ENCODE data around the gene BCO1.

BCO1 gene

GRCh38 chr16:81315271-81316175 is 77.0 kb downstream of the BCO1 start:
- TF ChIP-seq MYC (IDR thresholded peaks at IDR 0.05; ENCODE audit: low read depth, low read length), result no peak
- TF ChIP-seq POLR2A (IDR thresholded peaks at IDR 0.05; ENCODE audit: extremely low read depth, insufficient read length), result no peak
- TF ChIP-seq, protein P1, sequence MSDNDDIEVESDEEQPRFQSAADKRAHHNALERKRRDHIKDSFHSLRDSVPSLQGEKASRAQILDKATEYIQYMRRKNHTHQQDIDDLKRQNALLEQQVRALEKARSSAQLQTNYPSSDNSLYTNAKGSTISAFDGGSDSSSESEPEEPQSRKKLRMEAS (IDR thresholded peaks at IDR 0.05; ENCODE audit: low read depth, low read length), result no peak
- TF ChIP-seq, protein P2, sequence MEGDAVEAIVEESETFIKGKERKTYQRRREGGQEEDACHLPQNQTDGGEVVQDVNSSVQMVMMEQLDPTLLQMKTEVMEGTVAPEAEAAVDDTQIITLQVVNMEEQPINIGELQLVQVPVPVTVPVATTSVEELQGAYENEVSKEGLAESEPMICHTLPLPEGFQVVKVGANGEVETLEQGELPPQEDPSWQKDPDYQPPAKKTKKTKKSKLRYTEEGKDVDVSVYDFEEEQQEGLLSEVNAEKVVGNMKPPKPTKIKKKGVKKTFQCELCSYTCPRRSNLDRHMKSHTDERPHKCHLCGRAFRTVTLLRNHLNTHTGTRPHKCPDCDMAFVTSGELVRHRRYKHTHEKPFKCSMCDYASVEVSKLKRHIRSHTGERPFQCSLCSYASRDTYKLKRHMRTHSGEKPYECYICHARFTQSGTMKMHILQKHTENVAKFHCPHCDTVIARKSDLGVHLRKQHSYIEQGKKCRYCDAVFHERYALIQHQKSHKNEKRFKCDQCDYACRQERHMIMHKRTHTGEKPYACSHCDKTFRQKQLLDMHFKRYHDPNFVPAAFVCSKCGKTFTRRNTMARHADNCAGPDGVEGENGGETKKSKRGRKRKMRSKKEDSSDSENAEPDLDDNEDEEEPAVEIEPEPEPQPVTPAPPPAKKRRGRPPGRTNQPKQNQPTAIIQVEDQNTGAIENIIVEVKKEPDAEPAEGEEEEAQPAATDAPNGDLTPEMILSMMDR (IDR thresholded peaks at IDR 0.05; ENCODE audit: low read depth, low read length), result no peak
- DNase-seq (ENCODE audit: low read depth), result peak; percentile 69
- peak overlapping the region; percentile 69 for H3K4me3 ChIP-seq (ENCODE audit: low read depth, low read length)

DNA sequence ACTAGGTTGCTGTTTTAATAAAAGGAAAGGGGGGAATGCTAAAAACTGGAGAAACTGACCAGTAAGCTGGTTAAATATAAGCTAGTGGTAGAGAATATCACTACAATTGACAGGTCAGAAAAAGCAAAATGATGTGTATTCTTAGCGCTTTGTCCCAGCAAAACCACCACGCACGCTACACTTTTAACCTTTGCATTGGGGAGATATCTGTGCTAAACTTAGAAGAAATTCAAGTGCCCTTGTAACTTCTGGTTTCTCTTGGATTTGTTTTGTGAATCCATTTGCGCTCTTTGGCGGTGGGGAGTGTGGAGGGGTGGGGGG is 77.6 kb downstream of the BCO1 start:
- H3K4me3 ChIP-seq (ENCODE audit: low read depth, low read length), result peak overlapping the region; percentile 64
- DNase-seq (ENCODE audit: low read depth), result no peak
- TF ChIP-seq, protein P1 (IDR thresholded peaks at IDR 0.05; ENCODE audit: low read depth, low read length), result no peak
- TF ChIP-seq, protein P2 (IDR thresholded peaks at IDR 0.05; ENCODE audit: low read depth, low read length), result no peak
- no peak for TF ChIP-seq POLR2A (IDR thresholded peaks at IDR 0.05; ENCODE audit: extremely low read depth, insufficient read length)
- TF ChIP-seq MYC (IDR thresholded peaks at IDR 0.05; ENCODE audit: low read depth, low read length), result no peak

- no peak overlapping the region for H3K4me3 ChIP-seq (ENCODE audit: low read depth, low read length)
- TF ChIP-seq MYC (IDR thresholded peaks at IDR 0.05; ENCODE audit: low read depth, low read length), result no peak
- TF ChIP-seq, protein P2 (IDR thresholded peaks at IDR 0.05; ENCODE audit: low read depth, low read length), result no peak
- TF ChIP-seq, protein P1 (IDR thresholded peaks at IDR 0.05; ENCODE audit: low read depth, low read length), result no peak
- no peak for TF ChIP-seq POLR2A (IDR thresholded peaks at IDR 0.05; ENCODE audit: extremely low read depth, insufficient read length)
- no peak for DNase-seq (ENCODE audit: low read depth)
Observed at GRCh38 chr16:81318711-81319110, 80.2 kb downstream of the BCO1 start.

DNA sequence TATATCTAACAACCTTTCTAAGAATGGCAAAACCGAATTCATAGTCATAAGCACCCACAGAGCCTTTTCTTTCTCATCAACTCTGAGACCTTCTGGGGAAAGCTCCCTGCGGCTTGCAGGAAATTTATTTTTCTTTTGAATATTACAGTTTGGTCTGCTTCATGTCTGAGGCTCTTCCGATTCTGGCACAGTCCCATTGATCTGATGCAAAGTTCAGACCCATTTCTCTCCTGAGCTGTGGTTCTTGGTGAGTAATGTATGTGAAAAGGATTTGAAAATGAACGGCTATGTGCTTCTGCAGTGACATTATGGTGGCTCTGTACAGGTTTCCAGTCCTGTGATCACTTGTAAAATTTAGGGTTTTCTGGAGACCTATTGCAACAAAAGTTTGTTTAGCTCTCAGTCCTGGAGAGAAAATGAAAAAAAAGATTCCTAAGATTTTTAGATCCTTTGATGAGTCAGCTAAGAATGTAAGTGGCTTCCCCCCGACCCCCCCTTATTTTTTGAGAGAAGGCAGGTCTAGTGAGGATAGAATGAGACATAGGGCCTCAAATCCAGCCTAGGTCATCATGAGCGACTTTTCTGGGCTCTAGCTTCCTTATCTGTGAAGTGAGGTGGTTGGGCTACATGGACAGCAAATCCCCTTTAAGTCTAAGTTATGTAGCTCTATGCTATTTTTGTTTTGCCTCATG is 80.9 kb downstream of the BCO1 start:
- H3K4me3 ChIP-seq (ENCODE audit: low read depth, low read length), result no peak overlapping the region
- DNase-seq (ENCODE audit: low read depth), result no peak
- TF ChIP-seq POLR2A (IDR thresholded peaks at IDR 0.05; ENCODE audit: extremely low read depth, insufficient read length) (no peak), MYC (IDR thresholded peaks at IDR 0.05; ENCODE audit: low read depth, low read length) (no peak)
- TF ChIP-seq, protein P2 (IDR thresholded peaks at IDR 0.05; ENCODE audit: low read depth, low read length), result no peak
- TF ChIP-seq, protein P1 (IDR thresholded peaks at IDR 0.05; ENCODE audit: low read depth, low read length), result no peak

DNA sequence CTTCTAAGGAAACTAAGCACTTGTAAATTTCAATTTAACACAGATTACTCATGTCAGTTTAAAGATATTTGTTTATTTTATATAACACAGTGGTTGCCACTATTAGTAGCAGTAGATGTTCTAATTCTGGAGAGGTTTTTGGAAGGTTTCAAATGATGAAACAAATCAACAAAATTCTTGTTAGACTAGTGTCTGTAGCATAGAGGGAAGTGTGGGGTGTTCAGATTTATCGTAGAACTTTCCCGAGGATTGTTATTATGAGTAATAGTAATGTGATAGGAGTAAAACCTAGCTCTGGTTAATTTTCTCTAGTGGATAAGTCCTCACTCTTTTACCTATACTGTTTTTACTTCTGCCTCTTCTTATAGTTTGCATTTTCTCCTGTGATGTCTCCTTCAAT is 82.5 kb downstream of the BCO1 start:
- TF ChIP-seq, protein P2 (IDR thresholded peaks at IDR 0.05; ENCODE audit: low read depth, low read length), result no peak
- TF ChIP-seq MYC (IDR thresholded peaks at IDR 0.05; ENCODE audit: low read depth, low read length) (no peak), POLR2A (IDR thresholded peaks at IDR 0.05; ENCODE audit: extremely low read depth, insufficient read length) (no peak)
- TF ChIP-seq, protein P1 (IDR thresholded peaks at IDR 0.05; ENCODE audit: low read depth, low read length), result no peak

More for the DNA sequence above, 82.5 kb downstream of the BCO1 start:
- no peak overlapping the region for H3K4me3 ChIP-seq (ENCODE audit: low read depth, low read length)
- no peak for DNase-seq (ENCODE audit: low read depth)
